ENCODE data around the gene MILR1. TPM values are rescaled to one million over a fixed set of nuclear protein-coding genes. Genes with fewer than 3 reads are reported as not detected.
"Not testable (repeated sequence)": the region's sequence is repeated elsewhere in the genome, so short reads cannot be mapped to it uniquely, and the experiment has no call there.

The MILR1 gene
- total RNA-seq, 1 experiment from 2014 or later = not detected

DNA sequence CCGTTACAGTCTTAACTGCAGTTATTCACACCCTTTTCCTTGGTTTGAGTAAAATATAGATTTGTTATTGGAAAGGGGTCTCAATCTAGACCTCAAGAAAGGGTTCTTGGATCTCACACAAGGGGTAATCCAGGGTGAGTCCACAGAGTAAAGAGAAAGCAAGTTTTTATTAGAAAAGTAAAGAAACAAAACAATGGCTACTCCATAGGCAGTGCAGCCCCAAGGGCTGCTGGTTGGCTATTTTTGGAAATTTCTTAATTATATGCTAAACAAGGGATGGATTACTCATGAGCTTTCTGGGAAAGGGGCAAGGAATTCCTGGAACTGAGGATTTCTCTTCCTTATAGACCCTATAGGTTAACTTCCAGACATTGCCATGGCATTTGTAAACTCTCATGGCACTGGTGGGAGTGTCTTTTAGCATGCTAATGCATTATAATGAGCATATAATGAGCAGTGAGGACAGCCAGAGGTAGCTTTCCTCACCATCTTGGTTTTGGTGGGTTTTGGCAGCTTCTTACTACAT is 24.5 kb upstream of the MILR1 start:
- in situ Hi-C loops (cut with HindIII; ENCODE audit: low sequenced_read_pairs) = no loop called here
- no peak for DNase-seq (ENCODE audit: low spot score)

DNA sequence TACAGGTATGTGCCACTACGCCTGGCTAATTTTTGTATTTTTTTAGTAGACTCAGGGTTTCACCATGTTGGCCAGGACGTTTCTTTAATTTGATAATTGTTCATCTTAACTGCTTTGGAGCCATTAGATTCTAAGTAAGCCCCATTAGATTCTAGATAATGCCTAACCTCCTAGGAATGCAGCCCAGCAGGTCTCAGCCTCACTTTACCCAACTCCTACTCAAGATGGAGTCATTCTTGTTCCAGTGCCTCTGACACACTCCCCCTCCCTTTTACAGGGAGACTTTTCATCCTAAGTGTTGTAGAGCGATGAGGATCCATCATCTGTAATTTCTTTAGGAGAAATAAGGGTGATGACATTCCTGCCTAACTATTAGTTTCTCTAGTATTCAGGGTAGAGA is 23.7 kb upstream of the MILR1 start:
- in situ Hi-C loops (cut with HindIII; ENCODE audit: low sequenced_read_pairs) = no loop called here
- DNase-seq (ENCODE audit: low spot score) = no peak

GRCh38 chr17:64426596-64426995 is 22.3 kb upstream of the MILR1 start:
- in situ Hi-C loops (cut with HindIII; ENCODE audit: low sequenced_read_pairs) = no loop called here
- DNase-seq (ENCODE audit: low spot score) = no peak

DNA sequence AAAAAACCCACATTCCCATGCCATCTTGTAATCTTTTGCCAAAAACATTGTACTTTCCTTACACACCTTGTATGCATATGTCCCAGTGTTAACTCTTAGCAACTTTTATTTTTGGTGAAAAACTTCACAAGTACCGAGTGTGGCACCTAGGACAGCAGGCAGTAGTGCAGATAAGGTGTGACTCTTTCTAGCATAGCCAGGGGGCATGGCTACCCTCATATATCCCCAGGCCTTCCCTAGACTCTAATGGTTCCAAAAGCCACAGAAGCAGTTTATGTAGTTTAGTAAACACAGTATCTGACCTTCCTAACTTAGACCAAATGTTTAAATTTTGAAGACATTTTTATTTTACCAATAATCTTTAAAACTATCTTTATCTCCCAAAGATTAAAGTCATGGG is 20.5 kb upstream of the MILR1 start:
- in situ Hi-C loops (cut with HindIII; ENCODE audit: low sequenced_read_pairs) = no loop called here
- DNase-seq (ENCODE audit: low spot score) = no peak

- DNase-seq (ENCODE audit: low spot score); in situ Hi-C loops (cut with HindIII; ENCODE audit: low sequenced_read_pairs): not testable (repeated sequence)
These were observed 18.9 kb upstream of the MILR1 start for GRCh38 chr17:64430036-64430435.

DNA sequence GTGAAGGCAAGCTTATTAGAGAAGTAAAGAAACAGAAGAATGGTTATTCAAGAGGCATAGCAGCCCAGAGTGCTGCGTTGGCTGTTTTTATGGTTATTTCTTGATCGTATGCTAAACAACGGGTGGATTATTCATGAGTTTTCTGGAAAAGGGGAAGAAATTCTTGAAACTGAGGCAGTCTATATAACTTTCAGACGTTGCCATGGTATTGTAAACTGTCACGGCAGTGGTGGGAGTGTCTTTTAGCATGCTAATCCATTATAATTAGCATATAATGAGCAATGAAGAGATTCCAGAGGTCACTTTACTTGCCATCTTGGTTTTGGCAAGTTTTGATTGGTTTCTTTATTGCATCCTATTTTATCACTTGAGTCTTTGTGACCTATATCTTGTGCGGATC is 17.4 kb upstream of the MILR1 start:
- in situ Hi-C loops (cut with HindIII; ENCODE audit: low sequenced_read_pairs) = no loop called here

DNA sequence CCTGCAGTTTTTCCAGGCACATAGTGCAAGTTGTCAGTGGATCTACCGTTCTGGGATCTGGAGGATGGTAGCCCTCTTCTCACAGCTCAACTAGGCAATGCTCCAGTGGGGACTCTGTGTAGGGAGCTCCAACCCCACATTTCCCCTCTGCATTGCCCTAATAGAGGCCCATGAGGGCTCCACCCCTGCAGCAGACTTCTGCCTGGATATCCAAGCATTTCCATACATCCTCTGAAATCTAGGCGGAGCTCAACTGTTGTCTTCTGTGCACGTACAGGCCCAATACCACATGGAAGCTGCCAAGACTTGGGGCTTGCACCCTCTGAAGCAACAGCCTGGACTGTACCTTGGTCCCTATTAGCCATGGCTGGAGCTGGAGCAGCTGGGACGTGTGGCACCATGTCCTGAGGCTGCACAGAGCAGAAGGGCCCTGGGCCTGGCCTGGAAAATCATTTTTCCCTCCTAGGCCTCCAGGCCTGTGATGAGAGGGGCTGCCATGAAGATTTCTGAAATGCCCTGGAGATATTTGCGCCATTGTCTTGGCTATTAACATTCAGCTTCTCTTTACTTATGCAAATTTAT is 10.9 kb upstream of the MILR1 start:
- DNase-seq (ENCODE audit: low spot score) = no peak

More for the DNA sequence above, 17.4 kb upstream of the MILR1 start:
- no peak for DNase-seq (ENCODE audit: low spot score)

GRCh38 chr17:64439521-64439920 is 9.4 kb upstream of the MILR1 start:
- DNase-seq (ENCODE audit: low spot score); in situ Hi-C loops (cut with HindIII; ENCODE audit: low sequenced_read_pairs): not testable (repeated sequence)

More for the DNA sequence above, 10.9 kb upstream of the MILR1 start:
- in situ Hi-C loops (cut with HindIII; ENCODE audit: low sequenced_read_pairs) = no loop called here

- in situ Hi-C loops (cut with HindIII; ENCODE audit: low sequenced_read_pairs) = no loop called here
These were observed 9.0 kb upstream of the MILR1 start for GRCh38 chr17:64439956-64440355.

GRCh38 chr17:64441772-64442540 is 7.0 kb upstream of the MILR1 start:
- no peak for DNase-seq (ENCODE audit: low spot score)

More at GRCh38 chr17:64439956-64440355, 9.0 kb upstream of the MILR1 start:
- DNase-seq (ENCODE audit: low spot score) = no peak

DNA sequence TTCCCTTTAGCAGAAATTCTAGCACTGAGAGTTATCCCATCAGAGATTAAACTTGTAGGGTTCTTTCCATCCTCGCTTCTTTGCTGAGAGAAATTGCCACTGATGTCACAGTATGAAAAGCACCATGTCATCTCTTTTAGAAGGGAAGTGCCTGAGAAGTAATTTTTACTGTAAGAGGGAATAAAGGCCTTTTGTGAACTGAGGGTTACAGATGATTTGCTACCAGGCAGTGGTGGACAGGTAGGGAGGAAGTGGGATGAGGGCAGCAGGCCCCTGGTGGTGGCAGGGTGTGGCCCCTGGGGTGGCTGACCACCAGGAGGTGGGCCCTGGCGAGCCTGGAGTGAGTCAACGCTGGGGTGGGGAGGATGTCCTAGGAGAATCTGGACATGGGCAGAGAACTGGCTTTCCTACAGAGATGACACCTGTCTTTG is 6.4 kb upstream of the MILR1 start:
- in situ Hi-C loops (cut with HindIII; ENCODE audit: low sequenced_read_pairs) = no loop called here
- no peak for DNase-seq (ENCODE audit: low spot score)

More at GRCh38 chr17:64441772-64442540, 7.0 kb upstream of the MILR1 start:
- in situ Hi-C loops (cut with HindIII; ENCODE audit: low sequenced_read_pairs) = no loop called here

- in situ Hi-C loops (cut with HindIII; ENCODE audit: low sequenced_read_pairs) = no loop called here
- DNase-seq (ENCODE audit: low spot score) = no peak
These were observed 5.7 kb upstream of the MILR1 start for GRCh38 chr17:64443086-64443760.

- in situ Hi-C loops (cut with HindIII; ENCODE audit: low sequenced_read_pairs) = no loop called here
- no peak for DNase-seq (ENCODE audit: low spot score)
These were observed 1.4 kb upstream of the MILR1 start for GRCh38 chr17:64447526-64447925.

DNA sequence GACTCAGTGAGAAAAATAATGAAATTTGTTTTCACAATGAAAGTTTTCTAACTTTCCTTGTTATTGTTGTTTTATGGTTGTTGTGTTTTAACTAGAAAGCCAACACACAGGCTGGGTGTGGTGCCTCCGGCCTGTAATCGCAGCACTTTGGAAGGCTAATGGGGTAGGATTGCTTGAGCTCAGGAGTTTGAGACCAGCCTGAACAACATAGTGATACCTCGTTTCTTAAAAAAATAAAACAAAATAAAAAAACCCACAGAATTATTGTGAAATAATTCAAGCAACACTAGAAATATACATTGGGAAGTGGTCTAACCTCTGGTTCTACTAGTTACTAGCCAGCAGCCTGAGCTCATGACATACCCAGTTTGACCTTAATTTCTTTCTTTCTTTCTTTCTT is 630 bp downstream of the MILR1 start:
- DNase-seq (ENCODE audit: low spot score) = no peak
- in situ Hi-C loops (cut with HindIII; ENCODE audit: low sequenced_read_pairs) = no loop called here

- in situ Hi-C loops (cut with HindIII; ENCODE audit: low sequenced_read_pairs) = no loop called here
- DNase-seq (ENCODE audit: low spot score) = no peak
These were observed 7.3 kb downstream of the MILR1 start for GRCh38 chr17:64455993-64456885.

GRCh38 chr17:64457156-64457555 is 8.2 kb downstream of the MILR1 start:
- no peak for DNase-seq (ENCODE audit: low spot score)
- in situ Hi-C loops (cut with HindIII; ENCODE audit: low sequenced_read_pairs) = no loop called here

DNA sequence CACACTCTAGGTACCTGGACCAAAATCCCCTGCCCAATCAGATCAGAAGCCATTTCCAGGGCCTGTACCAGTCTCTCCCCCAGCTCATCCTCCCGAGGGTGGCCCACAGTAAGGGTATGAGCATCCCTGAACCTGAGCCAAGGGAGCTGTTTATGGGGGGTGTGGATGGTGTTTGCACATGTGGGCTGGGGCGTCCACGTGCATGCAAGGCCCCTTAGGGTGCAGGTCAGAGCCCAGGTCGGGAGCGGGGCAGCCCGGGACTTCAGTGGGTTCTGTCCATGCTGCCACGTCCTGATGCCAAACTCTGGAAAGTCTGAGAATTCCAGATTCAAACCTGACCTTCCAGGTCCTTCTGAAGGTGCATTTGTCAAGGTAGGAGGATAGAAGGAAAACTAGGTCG is 9.8 kb downstream of the MILR1 start:
- in situ Hi-C loops (cut with HindIII; ENCODE audit: low sequenced_read_pairs) = no loop called here
- DNase-seq (ENCODE audit: low spot score) = no peak

DNA sequence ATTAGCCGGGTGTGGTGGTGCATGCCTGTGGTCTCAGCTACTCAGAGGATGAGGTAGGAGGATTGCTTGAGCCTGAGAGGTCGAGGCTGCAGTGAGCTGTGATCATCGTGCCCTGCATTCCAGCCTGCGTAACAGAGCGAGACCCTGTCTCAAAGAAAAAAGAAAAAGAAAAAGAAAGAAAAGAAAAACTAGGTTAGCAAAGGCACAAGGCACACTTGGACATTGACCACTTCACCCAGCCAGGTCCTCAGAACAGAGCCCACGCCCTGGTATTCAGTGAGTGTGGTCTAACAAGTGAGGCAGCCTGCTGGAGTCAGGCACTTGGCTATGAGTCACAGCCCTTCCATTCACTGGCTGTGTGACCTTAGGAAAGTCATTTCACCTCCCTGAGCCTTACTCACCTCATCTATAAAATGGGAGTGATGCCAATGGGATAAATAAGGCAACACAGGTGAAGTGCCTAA is 10.4 kb downstream of the MILR1 start:
- no peak for DNase-seq (ENCODE audit: low spot score)
- in situ Hi-C loops (cut with HindIII; ENCODE audit: low sequenced_read_pairs) = no loop called here

DNA sequence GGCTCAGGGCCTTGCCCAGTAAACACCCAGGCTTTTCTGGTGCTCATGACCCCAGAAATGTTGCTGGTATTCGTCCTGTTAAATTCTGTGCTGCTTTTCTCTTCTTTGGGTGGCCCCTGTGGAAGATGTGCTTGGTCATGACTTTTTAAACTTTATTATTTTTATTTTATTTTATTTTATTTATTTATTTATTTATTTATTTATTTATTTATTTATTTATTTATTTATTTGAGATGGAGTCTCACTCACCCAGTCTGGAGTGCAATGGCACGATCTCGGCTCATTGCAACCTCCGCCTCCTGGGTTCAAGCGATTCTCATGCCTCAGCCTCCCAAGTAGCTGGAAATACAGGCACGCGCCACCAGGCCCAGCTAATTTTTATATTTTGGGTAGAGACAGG is 10.9 kb downstream of the MILR1 start:
- DNase-seq (ENCODE audit: low spot score); in situ Hi-C loops (cut with HindIII; ENCODE audit: low sequenced_read_pairs): not testable (repeated sequence)

Measured in G401 (cell line).